Right renal pelvis (tissue), 4 donors: ENCODE data around the gene TNNI2. TPM values are rescaled to one million over a fixed set of nuclear protein-coding genes. Genes with fewer than 3 reads are reported as not detected.

Source experiments
- DNase-seq, 4 donors: peaks; one replicate each; pipeline ENCODE4 v3.0.0-alpha.2; 2013; ENCODE audit warnings: low read depth in 4 of 4, low spot score in 3 of 4, missing footprints in 1 of 4
- polyA plus RNA-seq, 4 donors: library from polyadenylated mRNA; unstranded; fragments of 120-200 nt; gene quantifications; one replicate each; pipeline ENCODE4 v1.2.1, GENCODE V29; 2013; ENCODE audit not compliant: insufficient read length in 4 of 4

TNNI2 gene
- polyA plus RNA-seq, 4 donors = 0.30 to 0.77 (median 0.49) TPM

DNA sequence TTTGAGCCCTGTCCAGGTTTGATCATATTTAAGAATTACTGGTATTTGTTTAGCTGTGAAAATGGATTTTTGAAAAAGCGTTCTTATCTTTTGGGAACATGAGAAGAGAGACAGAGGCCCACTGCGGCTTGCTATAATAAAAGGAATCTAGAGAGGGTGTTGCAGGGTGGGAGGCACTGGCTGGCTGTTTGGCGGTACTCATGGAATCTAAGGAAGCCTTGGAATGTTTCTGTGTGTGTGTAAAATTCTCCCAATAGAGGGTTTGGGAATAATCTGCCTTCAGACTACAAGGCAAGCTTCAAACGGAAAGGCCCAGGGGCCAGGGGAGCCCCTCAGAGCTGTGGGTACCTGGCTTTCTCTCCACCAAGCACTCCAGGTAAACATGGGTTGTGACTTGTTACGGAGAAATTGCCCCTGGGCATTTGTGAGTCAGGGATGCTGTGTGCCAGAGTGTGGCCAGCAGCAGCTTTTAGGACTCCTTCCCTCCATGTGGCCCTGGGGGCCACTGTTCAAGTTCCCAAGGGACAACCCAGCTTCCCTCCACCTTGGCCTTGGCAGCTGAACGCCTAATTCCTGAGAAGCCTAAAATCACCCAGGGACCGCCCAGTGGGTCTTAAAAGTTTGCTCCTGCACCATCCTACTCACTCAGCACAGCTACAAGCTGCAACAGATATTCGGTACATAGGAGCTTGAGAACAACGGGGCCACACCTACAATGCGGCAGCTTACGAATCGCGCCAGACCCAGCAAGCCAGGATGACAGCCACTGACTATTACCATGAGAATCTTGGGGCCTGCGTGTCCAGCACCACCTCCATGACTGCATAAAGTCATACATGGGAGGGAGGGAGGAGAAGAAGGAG, 18.1 kb upstream of the TNNI2 start:
- DNase-seq = no peak

DNA sequence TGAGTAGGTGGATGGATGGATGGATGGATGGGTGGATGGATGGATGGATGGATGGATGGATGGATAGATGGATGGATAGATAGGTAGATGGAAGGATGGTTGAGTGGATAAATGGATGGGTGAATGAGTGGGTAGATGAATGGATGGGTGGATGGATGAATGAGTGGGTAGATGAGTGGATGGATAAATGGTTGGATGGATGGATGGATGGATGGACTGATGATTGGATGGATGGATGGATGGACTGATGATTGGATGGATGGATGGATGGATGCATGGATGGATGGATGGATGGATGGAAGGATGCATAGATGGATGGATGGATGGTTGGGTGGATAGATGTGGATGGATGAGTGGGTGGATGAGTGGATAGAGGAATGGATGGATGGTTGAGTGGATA, 17.2 kb upstream of the TNNI2 start:
- DNase-seq = no peak

DNA sequence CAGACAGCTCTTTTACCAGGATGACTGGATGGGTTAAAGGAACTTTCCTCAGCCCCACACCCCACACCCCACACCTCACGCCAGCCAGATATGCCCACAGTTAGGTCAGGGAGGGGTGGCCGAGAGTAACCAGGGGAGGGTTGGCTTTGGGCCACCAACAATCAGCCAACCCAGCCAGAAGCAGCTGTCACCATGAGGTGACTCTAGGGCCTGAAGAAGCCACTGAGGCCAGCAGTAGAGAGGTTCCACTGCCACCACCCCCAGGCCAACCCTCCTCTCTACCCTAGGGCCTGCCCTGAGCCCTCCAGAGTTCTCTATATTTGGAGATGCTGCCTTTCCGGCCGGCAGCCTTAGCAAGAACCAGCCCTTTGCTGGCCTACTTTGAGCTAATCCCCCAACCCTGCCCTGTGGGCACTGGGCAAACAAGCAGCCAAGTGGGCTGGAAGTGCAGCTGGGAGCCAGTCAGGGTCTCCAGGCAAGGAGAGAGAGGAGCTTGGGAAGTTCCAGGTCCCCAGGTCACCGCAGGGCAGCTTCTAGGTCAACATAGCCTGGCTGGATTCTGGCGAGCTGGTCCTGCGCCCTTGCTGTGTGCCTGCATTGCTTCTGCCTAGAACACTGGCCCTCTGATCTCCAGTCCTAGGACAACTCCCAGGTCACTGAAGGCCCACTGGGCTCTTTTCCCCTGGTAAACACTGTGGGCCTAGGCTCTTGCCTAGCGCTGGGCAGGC, 16.0 kb upstream of the TNNI2 start:
- no peak for DNase-seq

DNA sequence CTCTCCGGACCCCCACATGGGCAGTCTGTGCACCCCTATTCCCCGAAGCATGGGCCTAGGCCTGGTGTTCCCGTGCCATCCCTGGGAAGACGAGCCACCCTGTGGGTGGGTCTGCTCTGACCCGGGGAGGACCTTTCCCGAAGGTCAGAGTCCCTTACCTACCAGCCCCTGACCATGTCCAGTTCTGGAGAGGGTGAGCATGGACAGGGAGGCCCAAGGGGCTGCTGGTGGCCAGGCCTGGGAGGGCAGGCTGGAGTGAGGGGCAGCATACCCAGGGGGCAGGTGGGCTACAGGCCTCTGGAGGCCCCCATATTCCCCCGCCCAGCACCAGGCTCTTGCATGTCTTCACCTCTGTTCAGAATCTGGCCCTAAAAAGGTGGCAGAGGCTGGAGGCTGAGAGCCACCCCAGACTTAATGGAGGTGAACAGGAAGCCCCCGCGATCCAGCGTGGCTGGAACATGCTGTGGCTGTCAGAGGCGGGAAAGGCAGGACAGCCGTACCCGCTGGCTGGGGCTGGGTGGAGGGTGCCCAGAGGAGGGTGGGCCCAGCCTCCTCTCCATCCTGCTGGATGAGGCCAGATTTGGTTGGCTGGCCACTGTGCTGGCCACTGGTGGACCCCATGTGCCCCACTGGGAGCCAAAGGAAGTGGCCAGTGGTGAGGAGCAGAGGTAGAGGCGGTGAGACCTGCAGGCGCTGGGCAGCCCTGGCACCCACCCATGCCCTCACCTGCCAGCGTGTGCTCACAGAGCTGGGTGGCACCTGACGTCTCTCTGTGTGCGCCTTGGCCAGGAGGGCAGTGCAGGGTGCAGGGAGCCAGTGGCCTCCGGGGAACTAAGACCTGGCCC, 15.2 kb upstream of the TNNI2 start:
- no peak for DNase-seq

DNA sequence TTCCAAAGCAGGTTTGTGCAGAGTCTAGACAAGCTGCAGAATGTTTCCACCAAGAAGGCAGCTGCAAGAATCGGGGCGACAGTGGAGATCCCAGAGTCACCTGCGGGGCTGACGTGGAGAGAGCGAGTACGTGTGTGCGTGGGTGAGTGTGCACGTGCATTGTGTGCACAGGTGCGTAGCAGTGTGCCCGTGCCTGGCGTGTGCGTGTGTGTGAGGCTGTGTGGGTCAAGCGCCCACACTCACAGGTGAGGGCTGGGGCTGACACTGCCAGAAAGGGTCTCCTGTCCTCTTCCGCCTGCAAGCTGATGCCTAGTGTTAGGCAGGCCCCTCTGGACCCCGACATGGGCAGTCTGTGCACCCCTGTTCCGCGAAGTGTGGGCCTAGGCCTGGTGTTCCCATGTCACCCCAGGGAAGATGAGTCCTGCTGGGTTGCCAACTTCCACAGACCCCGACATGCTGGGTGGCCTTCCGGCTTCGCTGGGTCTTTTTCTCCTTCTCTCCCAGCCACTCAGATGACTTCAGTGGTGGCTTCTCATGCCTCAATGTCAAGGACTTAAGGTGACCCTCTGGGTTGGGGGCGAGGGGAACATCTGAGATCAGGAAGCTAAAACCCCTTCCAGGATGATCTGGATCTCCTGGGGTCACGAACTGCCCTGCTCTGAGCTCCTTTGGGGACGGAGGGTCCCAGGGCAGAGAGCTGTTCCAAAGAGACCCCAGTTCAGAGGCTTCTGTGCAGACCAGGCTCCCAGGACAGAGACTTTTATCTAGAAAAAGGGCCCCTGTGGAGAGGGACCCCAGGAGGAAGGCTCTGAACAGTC, 14.4 kb upstream of the TNNI2 start:
- DNase-seq = no peak

DNA sequence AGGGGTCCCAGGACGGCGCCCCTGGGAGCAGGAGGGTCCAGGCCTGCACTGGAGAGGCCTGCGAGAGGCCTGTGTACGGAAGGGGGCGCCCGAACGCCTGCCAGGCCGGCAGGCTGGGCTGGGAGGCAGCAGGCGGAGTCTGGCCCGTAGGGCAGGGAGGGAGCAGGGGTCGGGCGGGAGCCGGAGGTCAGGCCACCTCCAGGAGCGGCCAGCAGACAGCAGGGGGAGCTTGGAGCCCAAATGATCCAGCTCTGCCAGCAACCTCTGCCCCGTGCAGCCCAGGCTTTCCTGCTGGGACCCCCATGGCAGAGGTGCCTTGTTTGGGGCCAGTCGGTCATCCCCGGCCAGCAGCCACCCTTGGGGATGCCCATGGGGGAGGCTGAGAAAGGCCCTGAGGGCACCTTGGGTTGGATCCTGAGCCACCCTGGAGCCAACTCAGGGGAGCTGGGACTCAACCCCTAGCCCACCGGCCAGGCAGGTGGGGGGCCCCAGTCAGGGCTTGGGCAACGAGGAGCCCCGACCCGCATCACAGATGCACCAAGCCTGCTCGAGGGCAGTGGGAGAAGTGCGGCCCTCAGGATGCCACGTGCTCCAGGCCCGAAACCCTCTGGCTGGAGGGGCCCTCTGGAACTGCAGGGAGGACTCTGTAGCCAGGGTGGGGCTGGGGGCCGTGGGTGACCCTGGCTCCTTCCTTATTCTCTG, 13.6 kb upstream of the TNNI2 start:
- DNase-seq = no peak

DNA sequence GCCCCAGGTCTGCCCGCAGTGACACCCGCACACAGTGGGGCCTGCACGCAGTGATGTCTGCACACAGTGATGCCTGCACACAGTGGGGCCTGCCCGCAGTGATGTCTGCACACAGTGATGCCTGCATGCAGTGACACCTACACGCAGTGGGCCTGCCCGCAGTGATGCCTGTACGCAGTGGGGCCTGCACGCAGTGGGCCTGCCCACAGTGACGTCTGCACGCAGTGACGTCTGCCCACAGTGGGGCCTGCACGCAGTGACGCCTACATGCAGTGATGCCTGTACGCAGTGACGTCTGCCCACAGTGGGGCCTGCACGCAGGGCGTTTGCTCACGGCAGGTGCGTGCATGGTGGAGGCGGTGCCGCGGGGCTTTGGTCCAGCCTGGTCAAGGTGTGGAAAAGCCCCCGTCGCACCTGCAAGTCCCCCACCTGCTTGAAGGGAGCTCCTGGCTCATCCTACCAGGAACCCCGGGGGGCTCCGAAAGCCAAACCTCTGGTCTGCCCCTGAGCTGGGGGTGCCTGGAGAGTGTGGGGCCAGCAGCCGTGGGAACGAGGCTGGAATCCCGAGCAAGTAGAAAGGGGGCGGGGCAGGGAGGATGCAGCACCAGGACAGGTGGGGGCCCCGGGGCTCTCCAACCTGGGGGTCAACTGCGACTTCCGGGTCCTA, 12.9 kb upstream of the TNNI2 start:
- DNase-seq = no peak

DNA sequence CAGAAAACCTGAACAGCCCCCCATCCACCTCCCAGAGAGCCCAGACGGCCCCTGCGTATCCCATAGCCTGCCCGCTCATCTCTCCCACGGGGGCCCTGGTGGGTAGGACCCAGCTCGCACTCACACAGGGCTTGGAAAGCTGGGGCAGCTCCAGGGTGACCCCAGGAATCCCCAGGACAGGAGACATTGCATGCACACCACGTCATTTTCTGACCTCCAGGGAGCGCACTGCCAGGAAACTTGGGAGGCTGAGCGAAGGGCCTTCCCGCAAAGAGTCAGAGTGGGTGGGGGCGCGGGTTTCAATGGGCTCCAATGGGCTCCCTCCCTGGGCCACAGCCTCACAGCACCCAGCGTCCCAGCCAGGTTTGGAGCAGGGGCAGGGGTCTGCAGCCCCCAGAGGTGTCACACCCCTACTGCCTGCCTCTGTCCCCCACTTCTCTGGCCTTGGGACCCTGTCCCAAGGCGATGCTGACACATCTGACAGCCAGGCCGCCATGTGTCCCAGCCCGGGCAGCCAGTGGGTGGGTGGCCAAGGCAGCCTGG, 12.2 kb upstream of the TNNI2 start:
- no peak for DNase-seq

DNA sequence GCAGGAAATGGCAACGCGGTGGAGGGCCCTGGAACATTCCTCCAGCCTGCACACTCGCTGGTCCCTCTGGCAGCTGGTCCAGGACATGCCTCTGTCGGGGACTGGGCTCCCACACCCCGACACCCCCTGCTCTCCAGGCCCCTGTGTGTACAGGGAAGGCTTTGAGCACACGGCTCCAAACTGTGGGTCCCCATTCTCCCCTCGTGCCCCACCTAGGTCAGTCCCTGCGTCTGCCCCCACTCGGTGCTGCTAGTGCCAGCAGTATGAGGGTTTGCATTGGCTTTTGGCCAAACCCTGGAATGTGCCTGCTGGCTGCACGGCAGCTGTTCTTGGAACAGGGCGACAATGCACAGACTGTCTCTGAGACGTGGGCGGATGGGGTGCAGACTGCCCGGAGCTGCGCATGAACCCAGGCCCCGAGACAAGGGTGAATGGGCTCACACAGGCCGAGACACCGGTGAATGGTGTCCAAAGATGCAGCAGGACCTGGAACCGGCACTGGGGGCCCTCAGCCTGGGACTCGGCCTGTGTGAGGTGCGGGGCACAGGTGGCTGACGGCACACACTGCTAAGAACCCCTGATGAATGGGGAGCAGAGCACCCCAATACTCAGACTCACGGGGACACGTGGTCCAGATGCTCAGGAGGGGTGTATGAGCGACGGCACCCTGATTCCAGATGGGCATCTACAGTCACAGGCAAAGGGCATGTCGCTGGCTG, 11.5 kb upstream of the TNNI2 start:
- no peak for DNase-seq

DNA sequence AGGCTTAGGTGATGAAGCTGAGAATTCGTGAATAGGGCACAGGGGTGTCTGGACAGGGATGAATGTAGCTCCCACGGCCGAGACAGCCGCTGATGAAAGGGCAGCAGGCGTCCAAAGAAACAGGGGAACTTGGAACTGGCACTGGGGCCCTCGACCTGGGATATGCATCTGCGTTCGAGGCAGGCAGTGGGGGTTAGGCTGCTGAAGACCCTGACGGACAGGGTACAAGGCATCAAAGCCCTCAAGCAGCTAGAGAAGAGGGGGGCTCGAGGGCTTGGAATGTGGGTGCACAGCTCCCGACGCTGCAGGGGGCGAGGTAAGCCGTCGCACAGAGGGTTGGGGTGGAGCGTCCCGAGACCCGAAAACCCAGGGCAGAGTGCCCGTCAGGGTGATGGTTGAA, 10.8 kb upstream of the TNNI2 start:
- DNase-seq = no peak

DNA sequence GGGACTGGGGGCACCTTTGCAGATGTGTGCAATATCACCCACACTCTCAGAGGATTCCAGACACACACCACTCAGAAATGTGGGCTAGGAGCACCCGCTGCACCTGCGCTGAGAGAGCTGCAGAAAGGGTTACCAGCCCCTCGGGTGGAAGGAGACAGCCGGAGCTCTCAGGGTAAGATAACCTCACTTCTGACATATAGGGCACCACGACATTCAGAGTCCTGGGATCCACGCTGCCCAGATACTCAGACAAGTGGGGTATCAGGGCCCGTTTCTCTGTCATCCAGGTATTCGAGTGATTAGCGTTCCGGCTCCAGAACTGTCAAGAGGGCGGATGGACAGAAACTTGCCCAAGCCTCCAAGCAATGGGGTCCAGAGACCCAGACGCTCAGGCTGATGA, 10.2 kb upstream of the TNNI2 start:
- DNase-seq = no peak

DNA sequence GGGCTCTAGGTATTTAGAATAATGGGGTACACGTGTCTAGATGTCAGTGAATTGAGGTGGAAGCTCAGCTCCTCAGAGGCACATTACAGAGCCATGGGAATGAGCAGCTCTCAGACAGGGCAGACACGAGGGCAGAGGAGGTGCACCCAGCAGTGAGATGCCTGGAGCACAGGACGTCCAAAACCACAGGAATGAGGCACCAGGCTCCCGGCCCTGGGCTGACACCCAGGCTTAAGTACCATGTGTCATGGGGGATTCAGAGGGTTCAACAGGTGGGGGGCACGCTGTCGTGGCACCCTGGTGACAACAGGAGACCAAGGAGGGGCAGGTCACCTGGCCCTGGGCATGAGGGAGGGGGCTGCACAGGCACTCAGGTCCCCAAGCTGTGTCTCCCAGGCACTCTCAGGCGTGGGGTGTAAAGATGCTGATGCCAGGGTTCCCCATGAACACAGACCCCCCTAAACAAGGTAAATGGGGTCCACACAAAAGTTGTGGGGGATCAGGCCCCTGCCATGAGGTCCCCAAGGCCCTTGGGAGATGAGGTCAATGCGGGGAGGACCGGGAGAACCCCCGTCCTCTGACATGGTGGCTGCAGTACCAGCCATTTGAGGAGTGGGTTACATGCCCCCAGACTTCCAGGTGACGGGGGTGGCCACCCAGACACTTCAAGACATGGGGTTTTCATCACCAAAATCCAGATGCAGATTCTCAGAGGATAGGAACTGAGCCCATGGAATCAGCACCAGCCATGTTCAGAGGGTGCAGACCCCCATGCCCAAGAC, 9.6 kb upstream of the TNNI2 start:
- DNase-seq = no peak

DNA sequence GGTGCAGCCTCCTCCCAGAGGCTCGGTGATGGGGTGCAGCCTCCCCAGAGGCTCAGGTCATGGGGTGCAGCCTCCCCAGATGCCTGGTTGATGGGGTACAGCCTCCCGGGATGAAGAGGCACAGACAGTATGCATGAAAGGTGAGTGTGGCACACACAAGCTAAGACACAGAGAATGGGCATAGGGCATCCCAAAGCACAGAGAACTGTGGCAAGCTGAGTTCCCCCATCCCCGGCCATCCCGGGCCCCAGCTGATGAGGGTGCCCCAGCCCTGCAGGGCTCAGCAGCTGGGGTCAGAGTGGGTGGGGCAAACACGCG, 8.8 kb upstream of the TNNI2 start:
- no peak for DNase-seq

DNA sequence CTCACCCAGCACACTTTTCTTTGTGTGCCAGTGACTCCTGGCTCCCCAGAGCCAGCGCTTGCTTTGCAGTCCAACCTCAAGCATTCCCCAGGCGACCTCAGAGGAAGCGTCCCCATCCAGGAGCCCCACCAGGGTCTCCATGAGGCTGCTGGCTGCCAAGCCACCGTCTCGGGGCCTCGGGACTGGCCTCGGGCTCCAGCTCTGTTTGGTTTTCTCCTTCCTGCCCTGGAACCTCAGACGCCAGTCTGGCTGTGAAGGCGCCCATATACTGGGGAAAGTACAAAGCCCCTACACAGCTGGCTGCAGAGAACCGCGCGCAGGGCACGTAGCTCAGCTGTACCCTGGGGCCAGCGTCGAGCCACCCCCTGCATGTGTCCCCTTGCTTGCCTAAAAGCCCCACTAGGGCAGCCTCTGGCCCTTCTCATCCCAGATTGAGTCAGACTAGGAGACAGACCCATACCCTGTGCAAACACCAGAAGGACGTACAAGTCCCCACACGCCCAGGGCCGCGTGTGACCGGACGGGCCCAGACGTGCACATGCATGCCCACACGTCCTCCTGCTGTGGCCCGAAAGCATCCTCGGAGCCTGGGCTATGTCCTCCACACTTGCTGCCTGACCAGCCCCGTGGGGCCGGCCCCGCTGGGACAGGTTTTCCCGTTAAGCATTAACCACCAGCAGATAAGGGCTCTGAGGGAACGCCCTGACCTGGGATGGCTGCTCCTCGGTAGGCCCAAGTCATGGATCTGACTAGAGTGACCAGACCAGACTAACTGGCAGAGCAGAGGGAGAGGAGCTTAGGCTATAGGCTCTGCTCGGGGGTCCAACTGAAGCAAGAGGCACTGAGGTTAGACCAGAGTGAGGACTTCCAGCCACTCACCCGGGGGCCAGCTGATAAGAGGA, 8.2 kb upstream of the TNNI2 start:
- no peak for DNase-seq

DNA sequence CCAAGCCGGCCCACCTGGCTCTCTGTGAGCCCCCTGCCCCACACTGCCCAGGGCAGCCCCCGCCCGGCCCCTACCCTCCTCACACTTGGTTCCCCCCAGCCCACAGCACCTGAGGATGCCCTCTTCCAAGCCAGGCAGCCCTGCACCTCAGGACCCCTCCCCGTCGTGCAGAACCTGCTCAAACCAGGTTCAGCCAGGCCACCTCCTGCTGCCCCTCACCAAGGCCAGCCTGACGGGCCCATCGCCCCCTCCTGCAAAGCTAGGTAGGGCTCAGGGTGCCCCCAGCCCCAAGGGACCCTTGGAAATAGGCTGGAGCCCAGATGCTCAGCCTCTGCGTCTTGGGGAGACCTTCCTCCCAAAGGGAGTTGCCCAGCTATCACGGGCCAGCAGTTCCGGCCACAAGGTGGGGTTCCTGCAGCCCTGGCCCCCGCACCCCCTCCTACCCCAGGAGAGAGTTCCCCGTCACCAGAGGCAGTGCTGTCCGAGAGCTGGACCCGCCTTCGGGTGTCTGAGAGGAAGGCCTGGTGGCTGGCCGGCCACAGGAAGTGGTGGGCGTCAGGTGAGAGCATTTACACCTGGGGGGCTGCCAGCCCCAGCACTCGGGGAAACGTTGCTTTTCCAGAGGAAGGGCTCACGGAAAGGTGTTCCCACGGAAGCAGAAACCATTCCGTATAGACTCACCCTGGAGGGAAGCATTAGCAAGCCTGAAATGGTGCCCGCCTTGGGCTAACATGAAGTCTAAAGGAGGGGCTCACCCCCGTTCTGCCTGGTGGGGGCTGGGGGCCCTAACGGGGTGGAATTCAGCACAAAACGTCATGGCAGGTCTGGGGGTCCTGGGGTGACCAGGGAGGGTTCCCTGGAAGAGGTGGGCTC, 7.2 kb upstream of the TNNI2 start:
- DNase-seq = no peak
